Cortex of kidney (tissue), 1 donor: ENCODE data around the gene LNP1.
"Not testable (repeated sequence)": the region's sequence is repeated elsewhere in the genome, so short reads cannot be mapped to it uniquely, and the experiment has no call there.

Experiments
- DNase-seq: peaks from one replicate; lab custom pipeline; 2025; lab: John Stamatoyannopoulos, UW

Gene LNP1

GRCh38 chr3:100478521-100478920 is 77.2 kb downstream of the LNP1 start:
- DNase-seq, result not testable (repeated sequence)

- no peak for DNase-seq
Observed at GRCh38 chr3:100480081-100480480, 78.7 kb downstream of the LNP1 start.

GRCh38 chr3:100482176-100482575 is 80.8 kb downstream of the LNP1 start:
- DNase-seq, result no peak

- DNase-seq, result no peak
Observed at GRCh38 chr3:100483529-100483928, 82.2 kb downstream of the LNP1 start.

GRCh38 chr3:100486808-100487207 is 85.5 kb downstream of the LNP1 start:
- no peak for DNase-seq

GRCh38 chr3:100489118-100489517 is 87.8 kb downstream of the LNP1 start:
- DNase-seq, result no peak

- peak; percentile 19 for DNase-seq
Observed at GRCh38 chr3:100492059-100493006, 91.0 kb downstream of the LNP1 start, which contains the start of gene TMEM45A. TMEM45A (plus strand) TSS chr3:100492619; CDS start chr3:100555212, 62,593 bp downstream.

GRCh38 chr3:100496711-100497261 is 95.4 kb downstream of the LNP1 start:
- no peak for DNase-seq

GRCh38 chr3:100499651-100500050 is 98.3 kb downstream of the LNP1 start:
- DNase-seq, result no peak

GRCh38 chr3:100500320-100500880 is 99.1 kb downstream of the LNP1 start:
- no peak for DNase-seq

GRCh38 chr3:100503448-100503847 is 102.1 kb downstream of the LNP1 start:
- no peak for DNase-seq
